GM23338 (cell line): ENCODE results near the gene OSBPL5.

Experiments used
- CTCF ChIP-seq, 2 experiments: fragments of 200-600 bp in 1 of 2; sonication (generic) in 1 of 2; conservative IDR thresholded peaks; 2 replicates each; pipeline versions ENCODE4 v1.5.1 to v1.6.1; 2016 to 2017; ENCODE audit warnings: antibody characterized with exemption in 2 of 2, low read depth in 2 of 2, mild to moderate bottlenecking in 2 of 2, moderate library complexity in 1 of 2
- ETS1 ChIP-seq: IDR thresholded peaks from 2 replicates; pipeline ENCODE4 v1.6.1; 2016; ENCODE audit warnings: antibody characterized with exemption
- EZH2 ChIP-seq: fragments of 200-600 bp; sonication (generic); IDR thresholded peaks from one replicate; pipeline ENCODE4 v1.8.0; 2017; ENCODE audit warnings: antibody characterized with exemption, mild to moderate bottlenecking, low read depth; ENCODE audit not compliant: unreplicated experiment
- JUNB ChIP-seq: IDR thresholded peaks from one replicate; pipeline ENCODE4 v1.6.1; 2016; ENCODE audit warnings: antibody characterized with exemption; ENCODE audit not compliant: unreplicated experiment

GRCh38 chr11:3203221-3204043 lies 38.3 kb upstream of the OSBPL5 start:
- TF ChIP-seq CTCF (conservative IDR thresholded peaks at IDR 0.05; ENCODE audit: low read depth in 2 of 2): 0 out of 4 replicates have a peak, but pooled peaks of 1 of the 2 experiments have one; percentile 10
- no peak for TF ChIP-seq ETS1
- no peak for TF ChIP-seq JUNB
- no peak for TF ChIP-seq EZH2
